Neural cell (in vitro differentiated cells): ENCODE data around the gene CTDP1. TPM values are rescaled to one million over a fixed set of nuclear protein-coding genes. Genes with fewer than 3 reads are reported as not detected.

ENCODE experiments used
- H2AFZ ChIP-seq: fragments of 200-600, 300-800 bp; sonication (generic), shearing (Covaris generic); 2 replicates; pipeline ENCODE4 v1.6.0; 2014; ENCODE audit warnings: low read depth, mild to moderate bottlenecking, antibody characterized with exemption, low read length, moderate library complexity
- H3F3A ChIP-seq: fragments of 200-600 bp; shearing (Covaris generic); 2 replicates; pipeline ENCODE4 v1.6.1; 2016; ENCODE audit warnings: mild to moderate bottlenecking, moderate library complexity, mixed read lengths, antibody characterized with exemption, low read length; ENCODE audit not compliant: insufficient read depth, poor library complexity, severe bottlenecking
- H3K27ac ChIP-seq: fragments of 200-600, 300-800 bp; sonication (generic), shearing (Covaris generic); 2 replicates; pipeline ENCODE4 v1.5.1; 2014; ENCODE audit warnings: mild to moderate bottlenecking, low read length, moderate library complexity
- H3K27me3 ChIP-seq: fragments of 300-800, 200-600 bp; sonication (generic), shearing (Covaris generic); 2 replicates; pipeline ENCODE4 v1.6.0; 2014; ENCODE audit warnings: mild to moderate bottlenecking, low read depth, low read length, moderate library complexity; ENCODE audit not compliant: insufficient read depth
- H3K36me3 ChIP-seq: fragments of 300-800, 200-600 bp; sonication (generic), shearing (Covaris generic); 2 replicates; pipeline ENCODE4 v1.5.1; 2014; ENCODE audit warnings: mild to moderate bottlenecking, antibody characterized with exemption, low read length, moderate library complexity; ENCODE audit not compliant: insufficient read depth
- H3K4me2 ChIP-seq: fragments of 300-800, 200-600 bp; sonication (generic), shearing (Covaris generic); 2 replicates; pipeline ENCODE4 v1.6.0; 2014; ENCODE audit warnings: mild to moderate bottlenecking, low read length
- H3K4me3 ChIP-seq: fragments of 300-800, 200-600 bp; sonication (generic), shearing (Covaris generic); 2 replicates; pipeline ENCODE4 v1.5.1; 2014; ENCODE audit warnings: mild to moderate bottlenecking, low read length, moderate library complexity
- H3K79me2 ChIP-seq: fragments of 200-600 bp; shearing (Covaris generic); replicated peaks from 2 replicates; pipeline ENCODE4 v1.6.0; 2014; ENCODE audit warnings: mild to moderate bottlenecking, low read length, moderate library complexity; ENCODE audit not compliant: insufficient read depth
- H3K9ac ChIP-seq: fragments of 300-800, 200-600 bp; sonication (generic), shearing (Covaris generic); 2 replicates; pipeline ENCODE4 v1.6.1; 2016; ENCODE audit warnings: mild to moderate bottlenecking, low read length, mixed read lengths
- H3K9me2 ChIP-seq: fragments of 200-600 bp; shearing (Covaris generic); 2 replicates; pipeline ENCODE4 v1.6.1; 2016; ENCODE audit warnings: mild to moderate bottlenecking, low read length, mixed read lengths; ENCODE audit not compliant: insufficient read depth
- H3K9me3 ChIP-seq: fragments of 200-600, 300-800 bp; sonication (generic), shearing (Covaris generic); 2 replicates; pipeline ENCODE4 v1.6.1; 2016; ENCODE audit warnings: mild to moderate bottlenecking, mixed run types, low read length, moderate library complexity, mixed read lengths
- H4K20me1 ChIP-seq: fragments of 200-600 bp; shearing (Covaris generic); 2 replicates; pipeline ENCODE4 v1.6.1; 2016; ENCODE audit warnings: mild to moderate bottlenecking, mixed run types; ENCODE audit not compliant: insufficient read depth
- CTCF ChIP-seq: fragments of 450-650 bp; IDR thresholded peaks from 2 replicates; pipeline ENCODE4 v1.5.1; 2014; ENCODE audit warnings: antibody characterized with exemption, mild to moderate bottlenecking, moderate library complexity; ENCODE audit not compliant: poor library complexity, severe bottlenecking
- EP300 ChIP-seq: fragments of 450-650 bp; conservative IDR thresholded peaks from 2 replicates; pipeline ENCODE4 v1.6.1; 2014; ENCODE audit warnings: antibody characterized with exemption, mild to moderate bottlenecking, moderate library complexity; ENCODE audit not compliant: poor library complexity, severe bottlenecking
- EZH2 ChIP-seq: fragments of 200-600, 300-800 bp; shearing (Covaris generic), sonication (generic); IDR thresholded peaks from 2 replicates; pipeline ENCODE4 v1.6.1; 2014; ENCODE audit warnings: antibody characterized with exemption, low read length, borderline replicate concordance, mild to moderate bottlenecking; ENCODE audit not compliant: insufficient read depth, poor library complexity, severe bottlenecking
- MXI1 ChIP-seq: fragments of 450-650 bp; conservative IDR thresholded peaks from 2 replicates; pipeline ENCODE4 v1.6.1; 2014; ENCODE audit warnings: antibody characterized with exemption, mild to moderate bottlenecking; ENCODE audit not compliant: poor library complexity, severe bottlenecking
- POLR2AphosphoS5 ChIP-seq: IDR thresholded peaks from 2 replicates; pipeline ENCODE4 v1.6.1; 2012
- RAD21 ChIP-seq: fragments of 450-650 bp; conservative IDR thresholded peaks from 2 replicates; pipeline ENCODE4 v1.6.1; 2014; ENCODE audit warnings: antibody characterized with exemption, mild to moderate bottlenecking, moderate library complexity
- REST ChIP-seq: IDR thresholded peaks from 2 replicates; pipeline ENCODE4 v1.6.1; 2012; ENCODE audit warnings: borderline replicate concordance
- SMC3 ChIP-seq: fragments of 450-650 bp; conservative IDR thresholded peaks from 2 replicates; pipeline ENCODE4 v1.6.1; 2014; ENCODE audit warnings: antibody characterized with exemption, mild to moderate bottlenecking, moderate library complexity; ENCODE audit not compliant: poor library complexity
- TAF1 ChIP-seq: IDR thresholded peaks from 2 replicates; pipeline ENCODE4 v1.6.1; 2012; ENCODE audit warnings: low read depth
- polyA plus RNA-seq: library from polyadenylated mRNA; depleted of rRNA; stranded (reverse); fragments of >200 nt; gene quantifications from 2 replicates; pipeline ENCODE4 v1.2.3, GENCODE V29; 2014

Gene CTDP1
- polyA plus RNA-seq, 1 donor from 2014 or later: 22.3 TPM

- Histone ChIP-seq H3K9me3 (peaks cover 3% of the 10 kb centered on the region), H3K79me2 (peaks cover 35% of the 10 kb centered on the region), H3K9me2 (no peaks in the 10 kb centered on the region), H3K9ac (no peak overlapping the region), H3K27me3 (no peaks in the 10 kb centered on the region), H4K20me1 (no peaks in the 10 kb centered on the region), H2AFZ (no peak overlapping the region), H3F3A (no peaks in the 10 kb centered on the region), H3K4me3 (no peak overlapping the region), H3K36me3 (no peaks in the 10 kb centered on the region), H3K27ac (no peak overlapping the region), H3K4me2 (no peak overlapping the region)
- TF ChIP-seq EP300 (no peak), POLR2AphosphoS5 (no peak), EZH2 (no peak), TAF1 (no peak), RAD21 (no peak), SMC3 (no peak), CTCF (no peak), MXI1 (no peak), REST (no peak)
Observed at GRCh38 chr18:79685281-79685680, 5.7 kb downstream of the CTDP1 start.

- Histone ChIP-seq H3F3A (no peaks in the 10 kb centered on the region), H4K20me1 (no peaks in the 10 kb centered on the region), H3K4me3 (no peak overlapping the region), H3K27me3 (no peaks in the 10 kb centered on the region), H3K9me2 (no peaks in the 10 kb centered on the region), H2AFZ (no peak overlapping the region), H3K4me2 (no peak overlapping the region), H3K36me3 (no peaks in the 10 kb centered on the region), H3K9me3 (peaks cover 3% of the 10 kb centered on the region), H3K79me2 (peaks cover 28% of the 10 kb centered on the region), H3K27ac (no peak overlapping the region), H3K9ac (no peak overlapping the region)
- no peak for TF ChIP-seq REST
- TF ChIP-seq EZH2: no peak
Observed at GRCh38 chr18:79685971-79686370, 6.4 kb downstream of the CTDP1 start.
